Measurements from ENCODE around the gene FBLN2. TPM values are rescaled to one million over a fixed set of nuclear protein-coding genes. Genes with fewer than 3 reads are reported as not detected.

FBLN2 gene
- total and polyA plus RNA-seq, 10 of the 15 experiments (the other 5 are each of a cell fraction or from before 2014, with no cell fraction given): 0.03 to 0.41 (median 0.12) TPM; not detected in 2

DNA sequence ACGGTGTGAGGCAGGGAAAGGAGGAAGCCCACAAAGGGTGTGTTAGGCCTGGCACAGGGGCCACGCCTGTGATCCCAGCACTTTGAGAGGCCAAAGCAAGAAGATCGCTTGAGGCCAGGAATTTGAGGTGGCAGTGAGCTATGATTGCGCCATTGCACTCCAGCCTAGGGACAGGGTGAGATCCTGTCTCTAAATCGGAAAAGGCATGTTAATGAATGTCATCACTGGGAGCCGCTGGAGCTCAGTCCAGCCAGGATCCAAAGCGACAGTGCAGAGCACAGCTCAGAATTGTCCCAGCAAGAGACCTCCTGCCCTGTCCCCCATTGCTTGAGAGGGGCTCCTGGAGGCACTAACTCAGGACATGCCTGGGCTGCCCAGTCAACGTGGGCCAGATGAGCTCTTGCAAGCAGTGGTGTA is 15.0 kb upstream of the FBLN2 start (continued):
- TF ChIP-seq, protein P1, sequence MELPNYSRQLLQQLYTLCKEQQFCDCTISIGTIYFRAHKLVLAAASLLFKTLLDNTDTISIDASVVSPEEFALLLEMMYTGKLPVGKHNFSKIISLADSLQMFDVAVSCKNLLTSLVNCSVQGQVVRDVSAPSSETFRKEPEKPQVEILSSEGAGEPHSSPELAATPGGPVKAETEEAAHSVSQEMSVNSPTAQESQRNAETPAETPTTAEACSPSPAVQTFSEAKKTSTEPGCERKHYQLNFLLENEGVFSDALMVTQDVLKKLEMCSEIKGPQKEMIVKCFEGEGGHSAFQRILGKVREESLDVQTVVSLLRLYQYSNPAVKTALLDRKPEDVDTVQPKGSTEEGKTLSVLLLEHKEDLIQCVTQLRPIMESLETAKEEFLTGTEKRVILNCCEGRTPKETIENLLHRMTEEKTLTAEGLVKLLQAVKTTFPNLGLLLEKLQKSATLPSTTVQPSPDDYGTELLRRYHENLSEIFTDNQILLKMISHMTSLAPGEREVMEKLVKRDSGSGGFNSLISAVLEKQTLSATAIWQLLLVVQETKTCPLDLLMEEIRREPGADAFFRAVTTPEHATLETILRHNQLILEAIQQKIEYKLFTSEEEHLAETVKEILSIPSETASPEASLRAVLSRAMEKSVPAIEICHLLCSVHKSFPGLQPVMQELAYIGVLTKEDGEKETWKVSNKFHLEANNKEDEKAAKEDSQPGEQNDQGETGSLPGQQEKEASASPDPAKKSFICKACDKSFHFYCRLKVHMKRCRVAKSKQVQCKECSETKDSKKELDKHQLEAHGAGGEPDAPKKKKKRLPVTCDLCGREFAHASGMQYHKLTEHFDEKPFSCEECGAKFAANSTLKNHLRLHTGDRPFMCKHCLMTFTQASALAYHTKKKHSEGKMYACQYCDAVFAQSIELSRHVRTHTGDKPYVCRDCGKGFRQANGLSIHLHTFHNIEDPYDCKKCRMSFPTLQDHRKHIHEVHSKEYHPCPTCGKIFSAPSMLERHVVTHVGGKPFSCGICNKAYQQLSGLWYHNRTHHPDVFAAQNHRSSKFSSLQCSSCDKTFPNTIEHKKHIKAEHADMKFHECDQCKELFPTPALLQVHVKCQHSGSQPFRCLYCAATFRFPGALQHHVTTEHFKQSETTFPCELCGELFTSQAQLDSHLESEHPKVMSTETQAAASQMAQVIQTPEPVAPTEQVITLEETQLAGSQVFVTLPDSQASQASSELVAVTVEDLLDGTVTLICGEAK (IDR thresholded peaks at IDR 0.05; ENCODE audit: borderline replicate concordance): no peak
- no peak for TF ChIP-seq IKZF1 (conservative IDR thresholded peaks at IDR 0.05)
- TF ChIP-seq, protein P2, sequence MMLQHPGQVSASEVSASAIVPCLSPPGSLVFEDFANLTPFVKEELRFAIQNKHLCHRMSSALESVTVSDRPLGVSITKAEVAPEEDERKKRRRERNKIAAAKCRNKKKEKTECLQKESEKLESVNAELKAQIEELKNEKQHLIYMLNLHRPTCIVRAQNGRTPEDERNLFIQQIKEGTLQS (IDR thresholded peaks at IDR 0.05; ENCODE audit: borderline replicate concordance, extremely low read depth, low read depth, low read length): no peak

DNA sequence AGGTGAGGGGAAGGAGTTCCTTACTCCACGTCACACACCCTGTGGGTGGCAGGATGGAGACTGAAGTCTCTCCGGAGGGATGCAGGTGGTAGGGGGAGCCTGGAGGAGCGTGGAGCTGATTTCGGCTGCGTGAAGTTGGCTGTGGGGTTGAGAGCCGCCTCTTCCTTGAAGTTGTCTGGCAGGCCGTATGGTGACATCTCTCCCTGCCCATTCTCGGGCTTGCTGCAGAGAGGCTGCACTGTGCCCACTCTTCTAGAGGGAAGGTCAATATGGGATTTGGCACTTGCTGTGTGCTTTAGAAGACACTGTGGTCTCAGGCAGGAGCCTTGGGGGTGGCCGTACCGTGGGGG is 13.4 kb upstream of the FBLN2 start:
- intact Hi-C loops (cut with micrococcal nuclease; ENCODE audit: unreplicated experiment): no loop called here
- no peak overlapping the region for H2AFZ ChIP-seq (ENCODE audit: control insufficient read depth, low read depth, low read length)

More for the DNA sequence above, 13.4 kb upstream of the FBLN2 start:
- ChIA-PET SMC1A (ENCODE audit: uncharacterized antibody, unreplicated experiment) (no interaction called here), RAD21 (ENCODE audit: unreplicated experiment) (no interaction called here), POLR2A (no interaction called here), CTCF (no interaction called here)
- Histone ChIP-seq H3K9ac (ENCODE audit: control insufficient read depth, insufficient read depth, low read length) (no peak overlapping the region), H3K4me1 (ENCODE audit: control insufficient read depth, insufficient read depth, low read length) (no peaks in the 10 kb centered on the region), H4K20me1 (ENCODE audit: control insufficient read depth, insufficient read depth) (no peaks in the 10 kb centered on the region), H3K79me2 (ENCODE audit: control insufficient read depth, insufficient read depth, low read length) (no peaks in the 10 kb centered on the region), H3K9me3 (replicated peaks; ENCODE audit: control insufficient read depth, insufficient read depth, low read length) (no peaks in the 10 kb centered on the region), H3K36me3 (ENCODE audit: control insufficient read depth in 2 of 2, insufficient read depth in 2 of 2, low read length in 1 of 2) (no peaks in the 10 kb centered on the region), H3K27me3 (replicated peaks in 1 of 2; ENCODE audit: control insufficient read depth in 2 of 2, insufficient read depth in 2 of 2, low read length in 1 of 2) (peaks cover 0 to 4% of the 10 kb centered on the region in 2 experiments; a peak in 2 of 4 replicates), H3K4me3 (no peak overlapping the region), H3K4me2 (ENCODE audit: control insufficient read depth, insufficient read depth) (no peak overlapping the region), H3K27ac (ENCODE audit: control insufficient read depth, insufficient read depth) (no peak overlapping the region)
- DNase-seq (ENCODE audit: low read depth, low spot score) (no peak), ATAC-seq (no peak), FAIRE-seq (no peak)
- BruUV-seq (replicated peaks): no TSS peak
- in situ Hi-C loops (cut with MboI): no loop called here
- no peak for TF ChIP-seq JUND (IDR thresholded peaks at IDR 0.05; ENCODE audit: low read depth, low read length)
- no peak for TF ChIP-seq NFIC (IDR thresholded peaks at IDR 0.05; ENCODE audit: low read depth, low read length)
- no peak for TF ChIP-seq POLR2AphosphoS2 (IDR thresholded peaks at IDR 0.05; ENCODE audit: low read depth, low read length)
- TF ChIP-seq ETV6 (conservative IDR thresholded peaks at IDR 0.05 in 1 of 2, IDR thresholded peaks at IDR 0.05 in 1 of 2; ENCODE audit: borderline replicate concordance in 1 of 2, low read depth in 1 of 2): no peak
- 54% methylated on average over 10 of the region's 10 CpGs for WGBS (ENCODE audit: insufficient coverage, insufficient replicate concordance, low lambda C conversion rate, missing lambda C conversion rate)

Data from GM12878 (cell line).